ENCODE results near the gene AHCY. TPM values are rescaled to one million over a fixed set of nuclear protein-coding genes. Genes with fewer than 3 reads are reported as not detected.
"Not testable (repeated sequence)": the region's sequence is repeated elsewhere in the genome, so short reads cannot be mapped to it uniquely, and the experiment has no call there.

AHCY gene
- polyA plus RNA-seq, 1 donor = 179 TPM

DNA sequence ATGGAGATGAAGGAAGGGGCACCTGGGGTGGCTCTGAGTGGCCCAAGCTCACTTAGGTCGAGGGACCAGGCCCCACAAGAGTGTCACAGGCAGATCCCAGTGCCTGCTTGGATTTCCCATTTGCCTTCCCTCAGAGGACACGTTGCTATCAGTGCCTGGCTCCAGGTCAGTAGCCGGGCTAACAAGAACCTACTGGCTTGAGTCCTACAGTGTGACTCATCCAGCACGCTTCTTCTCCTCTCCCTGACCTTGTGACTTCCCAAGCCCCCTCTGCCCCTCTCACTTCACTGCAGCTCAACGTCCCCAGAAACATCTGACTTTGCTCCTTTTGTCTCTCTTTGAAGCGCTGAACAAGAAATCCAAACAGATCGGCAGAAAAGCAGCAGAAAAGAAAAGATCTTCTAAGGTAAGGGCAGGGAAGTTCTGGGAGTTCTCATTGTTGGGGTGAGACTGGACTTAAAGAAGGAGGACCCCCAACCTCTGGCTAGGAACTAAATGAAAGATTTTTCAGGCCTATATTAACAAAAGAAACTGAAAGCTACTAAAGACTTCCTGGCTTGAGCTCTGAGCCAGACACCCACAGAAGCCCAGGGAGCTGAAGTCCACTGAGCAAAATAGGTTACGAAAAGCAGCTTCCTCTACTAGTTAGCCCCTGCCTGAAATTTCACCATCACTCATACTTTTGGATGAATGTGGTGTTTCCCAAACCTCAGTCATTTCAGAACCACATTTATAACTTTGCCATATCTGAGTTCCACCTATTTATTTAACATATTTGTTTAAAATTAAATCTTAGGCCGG, 40.5 kb downstream of the AHCY start:
- DNase-seq = no peak

DNA sequence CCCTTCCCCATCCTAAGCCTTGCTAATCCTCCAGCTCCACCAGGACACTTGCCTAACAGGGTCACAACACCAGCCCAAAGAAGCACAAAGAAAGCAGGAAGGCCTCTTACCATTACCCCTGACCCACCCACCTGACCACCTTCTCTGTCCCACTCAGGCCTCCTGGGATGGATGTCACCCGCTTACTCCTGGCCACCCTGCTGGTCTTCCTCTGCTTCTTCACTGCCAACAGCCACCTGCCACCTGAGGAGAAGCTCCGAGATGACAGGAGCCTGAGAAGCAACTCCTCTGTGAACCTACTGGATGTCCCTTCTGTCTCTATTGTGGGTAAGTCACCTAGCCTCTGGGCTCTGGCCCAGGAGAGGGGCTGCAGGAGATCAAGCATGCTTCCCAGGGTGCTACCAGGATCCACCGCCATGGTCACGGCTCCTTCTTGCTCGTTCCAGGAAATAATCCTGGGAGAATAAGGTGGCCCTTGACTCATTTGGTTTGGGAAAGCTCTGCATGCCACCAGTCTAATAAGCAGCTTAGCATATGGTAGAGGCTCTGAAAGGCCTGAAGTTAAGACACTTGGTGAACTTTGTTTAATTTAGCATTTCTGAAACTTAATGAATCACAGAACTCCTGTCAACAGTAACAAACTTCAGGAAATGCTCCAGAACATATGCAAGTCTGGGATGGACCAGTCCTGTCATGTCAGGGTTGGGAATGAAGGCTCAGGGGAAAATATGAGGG, 42.8 kb downstream of the AHCY start:
- DNase-seq = no peak

DNA sequence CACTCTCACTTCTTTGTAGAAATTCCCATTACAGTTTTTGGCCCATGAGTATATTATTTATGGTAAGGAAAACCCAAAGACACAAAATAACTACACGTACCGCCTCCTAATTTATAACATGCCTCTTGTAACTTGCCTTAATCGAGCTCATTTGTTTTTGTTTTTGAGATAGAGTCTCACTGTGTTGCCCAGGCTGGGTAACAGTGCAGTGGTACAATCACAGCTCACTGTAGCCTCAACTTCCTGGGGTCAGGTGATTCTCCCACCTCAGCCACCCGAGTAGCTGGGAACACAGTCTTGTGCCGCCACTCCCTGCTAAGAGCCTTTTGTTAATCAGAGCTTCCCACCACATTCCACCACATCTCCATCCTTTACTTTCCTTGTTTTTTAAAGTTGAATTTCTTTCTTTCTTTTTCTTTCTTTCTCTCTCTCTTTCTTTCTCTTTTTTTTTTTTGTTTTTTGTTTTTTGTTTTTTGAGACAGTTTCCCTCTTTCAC, 46.5 kb downstream of the AHCY start:
- no peak for DNase-seq

DNA sequence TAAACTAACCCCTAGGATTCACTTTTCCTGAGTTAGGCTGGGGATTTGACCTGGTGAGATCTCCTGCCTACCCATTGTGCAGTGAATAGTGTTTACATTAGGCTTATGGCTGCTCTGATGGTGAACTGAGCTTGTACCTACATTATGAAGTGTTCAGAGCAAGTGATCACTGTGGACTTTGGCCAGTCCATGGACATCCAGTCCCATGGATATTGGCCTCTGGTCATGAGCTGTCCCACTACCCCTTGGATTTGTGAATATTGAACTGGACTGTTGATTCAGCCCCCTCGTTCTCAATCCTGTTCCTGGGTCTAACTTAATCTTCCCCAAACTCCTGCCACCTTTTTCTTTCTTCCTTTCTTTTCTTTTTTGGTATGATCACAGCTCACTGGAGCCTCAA, 48.2 kb downstream of the AHCY start:
- DNase-seq = no peak

DNA sequence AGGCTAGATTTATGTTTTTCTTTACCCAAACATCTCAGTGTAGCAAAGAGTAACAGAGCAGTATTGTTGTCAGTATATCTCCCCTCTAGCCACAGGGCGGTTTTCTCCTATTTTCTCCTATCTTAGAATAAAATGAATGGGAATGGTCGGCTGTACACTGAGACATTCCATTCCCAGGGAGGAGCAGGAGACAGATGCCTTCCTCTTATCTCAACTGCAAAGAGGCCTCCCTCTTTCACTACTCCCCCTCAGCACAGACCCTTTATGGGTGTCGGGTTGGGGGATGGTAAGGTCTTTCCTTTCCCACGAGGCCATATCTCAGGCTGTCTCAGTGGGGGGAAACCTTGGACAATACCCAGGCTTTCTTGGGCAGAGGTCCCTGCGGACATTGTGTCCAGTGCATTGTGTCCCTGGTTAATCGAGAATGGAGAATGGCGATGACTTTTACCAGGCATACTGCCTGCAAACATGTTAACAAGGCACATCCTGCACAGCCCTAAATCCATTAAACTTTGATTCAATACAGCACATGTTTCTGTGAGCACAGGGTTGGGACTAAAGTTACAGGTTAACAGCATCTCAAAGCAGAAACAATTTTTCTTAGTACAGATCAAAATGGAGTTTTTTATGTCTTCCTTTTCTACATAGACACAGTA, 50.6 kb downstream of the AHCY start:
- DNase-seq = not testable (repeated sequence)

DNA sequence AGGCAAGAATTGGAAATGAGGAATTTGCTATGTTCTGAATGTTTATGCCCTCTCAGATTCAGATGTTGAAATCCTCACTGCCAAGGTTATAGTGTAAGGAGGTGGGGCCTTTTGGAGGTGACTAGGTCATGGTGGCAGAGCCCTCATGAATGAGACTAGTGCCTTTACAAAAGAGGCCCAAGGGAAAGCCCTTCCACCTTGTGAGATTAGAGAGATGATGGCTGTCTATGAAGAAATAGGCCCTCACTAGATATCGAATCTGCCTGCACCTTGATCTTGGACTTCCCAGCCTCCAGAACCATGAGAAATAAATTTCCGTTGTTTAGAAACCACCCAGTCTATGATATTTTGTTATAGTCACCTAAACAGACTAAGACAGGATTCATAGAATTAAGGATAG, 51.5 kb downstream of the AHCY start:
- no peak for DNase-seq

- no peak for DNase-seq
These were observed 53.1 kb downstream of the AHCY start for GRCh38 chr20:34250005-34250404.

DNA sequence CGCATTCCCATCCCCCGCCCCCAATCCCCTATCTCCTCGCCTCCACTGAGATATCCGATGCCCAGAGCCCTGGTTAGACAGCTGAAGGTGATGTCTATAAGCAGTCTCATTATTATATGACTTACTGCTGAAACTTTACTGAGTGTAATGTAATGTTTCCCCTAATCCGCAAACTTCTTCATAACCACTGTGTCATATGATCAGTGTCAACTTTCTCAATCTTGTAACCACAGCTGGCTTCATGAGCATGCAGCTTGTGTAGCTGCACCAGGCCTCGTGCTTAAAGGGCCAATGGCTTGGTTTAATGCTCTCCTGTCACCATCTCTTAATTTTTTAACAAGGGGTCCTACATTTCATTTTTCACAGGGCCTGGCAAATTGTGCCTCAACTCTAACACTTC, 53.9 kb downstream of the AHCY start:
- no peak for DNase-seq

- no peak for DNase-seq
These were observed 57.0 kb downstream of the AHCY start for GRCh38 chr20:34246126-34246626.

DNA sequence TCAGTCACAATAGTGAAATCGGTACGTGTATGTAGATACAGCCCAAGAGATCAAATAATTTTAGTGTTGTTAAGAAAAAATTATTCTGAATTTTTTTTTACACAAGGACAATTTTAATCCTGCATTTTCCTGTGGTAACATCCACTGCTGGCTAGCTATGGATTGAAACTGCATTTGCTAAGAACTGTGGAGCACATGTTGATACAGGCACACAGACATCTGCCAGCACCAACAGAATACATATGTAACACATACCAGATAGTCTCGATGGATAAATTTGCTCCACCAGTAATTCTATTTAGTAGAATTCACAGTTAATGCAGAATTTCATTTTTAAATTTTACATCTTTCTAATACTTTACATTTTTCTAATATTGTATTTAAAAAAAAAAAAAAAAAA, 59.8 kb downstream of the AHCY start:
- no peak for DNase-seq

- DNase-seq = no peak
These were observed 60.3 kb downstream of the AHCY start for GRCh38 chr20:34242879-34243278.

DNA sequence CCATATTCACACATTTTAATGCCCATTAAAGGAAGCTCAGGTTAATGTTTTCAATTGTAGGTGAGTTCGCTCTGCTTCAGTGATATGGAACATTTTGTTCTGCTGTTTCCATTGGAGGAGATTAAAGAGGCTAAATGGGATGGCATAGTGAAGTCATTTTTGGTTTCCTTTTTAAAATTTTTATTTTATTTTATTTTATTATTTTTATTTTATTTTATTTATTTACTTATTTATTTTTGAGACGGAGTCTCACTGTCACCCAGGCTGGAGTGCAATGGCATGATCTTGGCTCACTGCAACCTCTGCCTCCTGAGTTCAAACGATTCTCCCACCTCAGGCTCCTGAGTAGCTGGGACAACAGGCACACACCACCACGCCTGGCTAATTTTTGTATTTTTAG, 61.1 kb downstream of the AHCY start:
- not testable (repeated sequence) for DNase-seq

DNA sequence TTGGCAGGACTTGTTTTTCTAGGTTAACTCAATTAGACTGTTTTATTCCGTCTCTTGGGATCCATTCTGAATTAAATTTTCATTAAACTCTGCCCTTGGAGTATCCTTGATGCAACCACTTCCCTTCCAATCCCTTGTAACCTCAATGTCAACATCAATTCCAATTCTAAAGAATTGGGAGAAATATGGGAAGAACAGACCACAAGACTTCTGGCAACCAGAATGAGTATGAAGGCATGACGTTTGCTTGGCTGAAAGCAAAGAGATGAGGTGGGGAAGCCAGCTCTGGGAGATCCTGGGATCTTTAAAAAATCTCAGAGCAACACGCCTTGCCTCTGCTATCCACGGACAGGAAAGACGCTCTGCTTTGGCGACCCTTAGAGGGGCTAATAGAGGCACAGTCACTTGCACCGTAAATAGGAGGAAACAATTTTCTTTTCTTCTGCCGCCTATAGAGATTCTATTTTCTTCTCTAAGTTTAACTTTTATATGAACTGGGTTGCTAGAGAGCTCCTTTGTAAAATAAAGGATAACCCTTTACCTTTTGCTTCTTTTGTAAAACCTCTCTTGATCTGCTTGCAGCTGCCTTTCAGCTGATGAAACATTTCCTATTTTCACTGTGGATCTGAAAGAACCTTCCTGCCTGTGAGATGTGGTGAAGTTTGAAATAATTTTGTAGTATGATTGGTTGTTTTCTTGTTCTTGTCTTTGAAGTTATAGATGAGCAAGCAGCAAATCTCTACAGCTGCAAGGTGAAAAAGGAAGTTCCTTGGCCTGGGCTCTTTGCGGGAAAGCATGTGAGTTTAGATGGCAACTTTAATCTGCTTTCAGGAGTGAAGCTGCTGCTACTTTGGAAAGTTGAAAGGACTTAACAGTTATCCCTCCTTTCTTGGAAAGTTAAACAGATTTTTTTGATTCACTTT, 62.2 kb downstream of the AHCY start, which contains the start of gene ASIP:
ASIP (plus strand) TSS at position 731 of the 923 bp plus-strand sequence. CDS start 18,952 bp downstream, outside the sequence.
- DNase-seq = no peak

DNA sequence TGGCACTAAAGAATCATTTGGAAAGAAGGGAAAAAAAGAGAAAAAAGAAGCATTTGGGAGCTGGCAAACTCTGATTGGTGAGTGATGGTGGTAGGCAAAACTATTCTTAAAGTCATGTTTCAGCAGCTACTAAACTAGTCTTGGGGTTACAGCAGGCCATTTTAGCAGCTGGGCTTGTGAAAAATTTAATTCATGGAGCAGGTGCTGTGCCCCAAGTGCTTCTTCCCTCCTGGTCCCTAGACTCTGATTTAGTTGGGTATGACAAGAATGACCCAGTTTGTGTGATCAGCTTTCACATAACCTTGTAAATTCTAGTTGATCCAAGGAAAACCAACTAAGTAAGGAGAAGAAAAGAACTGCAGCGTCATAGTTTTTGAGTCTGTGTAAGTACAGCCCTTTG, 63.0 kb downstream of the AHCY start:
- DNase-seq = no peak

DNA sequence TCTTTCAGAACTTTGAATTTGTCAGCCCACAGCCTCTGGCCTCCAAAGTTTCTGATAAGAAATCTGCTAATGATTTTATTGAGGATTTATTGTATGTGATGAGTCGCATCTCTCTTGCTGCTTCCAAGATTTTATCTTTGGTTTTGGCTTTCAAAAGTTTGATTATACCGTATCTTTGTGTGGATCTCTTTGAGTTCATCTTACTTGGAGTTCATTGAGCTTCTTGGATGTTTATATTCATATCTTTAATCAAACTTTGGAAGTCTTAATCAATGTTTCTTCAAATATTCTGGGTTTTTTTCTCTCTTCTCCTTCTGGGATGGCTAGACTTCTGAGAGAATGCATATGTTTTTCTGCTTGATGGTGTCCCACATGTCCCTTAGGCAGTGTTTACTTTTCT, 65.2 kb downstream of the AHCY start:
- DNase-seq = no peak

DNA sequence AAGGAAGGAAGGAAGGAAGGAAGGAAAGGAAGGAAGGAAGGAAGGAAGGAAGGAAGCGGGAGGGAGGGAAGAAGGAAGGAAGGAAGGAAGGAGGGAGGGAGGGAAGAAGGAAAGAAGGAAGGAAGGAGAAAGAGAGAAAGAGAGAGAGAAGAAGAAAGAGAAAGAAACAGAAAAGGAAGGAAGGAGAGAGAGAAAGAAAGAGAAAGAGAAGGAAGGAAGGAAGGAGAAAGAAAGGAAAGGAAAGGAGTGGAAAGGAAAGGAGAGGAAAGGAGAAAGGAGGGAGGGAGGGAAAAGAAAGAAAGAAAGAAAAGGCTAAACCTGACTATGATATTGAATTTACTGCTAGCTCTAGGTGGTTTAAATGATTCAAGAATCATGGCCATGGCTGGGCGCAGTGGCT, 67.3 kb downstream of the AHCY start:
- no peak for DNase-seq

GRCh38 chr20:34233687-34234086, 69.5 kb downstream of the AHCY start:
- DNase-seq = no peak

DNA sequence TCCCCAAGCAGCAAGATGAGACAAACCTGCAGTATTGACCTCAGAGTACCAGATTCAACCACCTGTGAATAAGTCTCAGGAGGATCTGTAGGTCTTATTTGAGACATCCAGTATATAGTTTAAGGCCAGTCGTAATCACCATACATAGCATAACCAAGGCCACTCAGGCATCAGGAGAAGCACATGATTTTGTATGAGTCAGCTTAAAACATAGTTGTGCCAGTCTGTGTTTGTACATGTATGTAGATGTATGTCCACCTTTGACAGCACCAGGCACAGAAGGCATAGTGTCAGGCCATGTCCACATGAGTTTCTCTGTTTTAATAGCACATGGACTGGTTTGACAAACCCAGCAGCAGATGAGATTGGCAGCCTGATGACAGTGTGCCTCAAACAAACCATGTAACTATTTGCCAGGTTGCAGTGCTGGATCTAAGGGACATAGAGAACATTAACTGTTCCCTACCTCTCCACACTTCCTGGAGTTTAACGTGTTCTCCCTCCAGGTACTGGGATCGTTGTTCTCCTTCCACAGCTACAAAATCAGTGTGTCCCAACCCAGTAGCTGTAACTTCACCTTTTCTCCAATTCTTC, 70.6 kb downstream of the AHCY start:
- DNase-seq = no peak

DNA sequence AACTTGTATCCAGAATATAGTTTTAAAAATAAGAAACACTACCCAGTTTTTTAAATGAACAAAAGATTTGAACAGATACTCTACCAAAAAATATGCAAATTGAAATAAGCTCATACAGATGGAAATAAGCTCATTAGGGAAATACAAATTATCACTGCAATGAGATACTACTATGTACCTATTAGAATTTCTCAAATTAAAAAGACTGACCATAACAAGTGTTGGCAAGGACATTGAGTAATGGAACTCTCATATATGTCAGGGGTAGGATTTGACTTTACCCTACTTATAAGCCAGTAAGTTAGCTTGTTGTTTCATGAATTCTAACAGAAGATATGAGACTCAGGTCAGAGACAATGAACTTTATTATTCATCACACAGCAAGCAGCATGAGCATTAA, 71.5 kb downstream of the AHCY start:
- DNase-seq = no peak

Data from left kidney (tissue), 2 donors.